Activated B cell treated with CpG ODN at 0.5 μM for 24 hours (primary cell): Measurements from ENCODE around the gene DNAJC15. TPM values are rescaled to one million over a fixed set of nuclear protein-coding genes. Genes with fewer than 3 reads are reported as not detected.

Experiments used
- ATAC-seq: fragments of 200-7000 bp; cut with Tn5 transposase; one replicate; pipeline ENCODE4 v1.10.0; 2021; ENCODE audit warnings: low read depth, mild to moderate bottlenecking, moderate library complexity
- CTCF ChIA-PET: fragments of 350-600 bp; sonication (Branson Sonifier 250); formaldehyde crosslinking; loops from one replicate; lab custom pipeline; 2021; ENCODE audit warnings: antibody characterized with exemption; lab: Charles Lee
- POLR2A ChIA-PET: fragments of 350-600 bp; sonication (Branson Sonifier 250); formaldehyde crosslinking; loops from one replicate; lab custom pipeline; 2021; ENCODE audit warnings: antibody characterized with exemption; lab: Charles Lee
- DNase-seq: peaks from one replicate; pipeline ENCODE4 v3.0.0; 2022
- H3K27ac Mint-ChIP-seq: one replicate; pipeline ENCODE4 v1.8.0; 2020; ENCODE audit warnings: mixed read lengths
- H3K27me3 Mint-ChIP-seq: one replicate; pipeline ENCODE4 v1.8.0; 2021; ENCODE audit warnings: mixed read lengths
- H3K36me3 Mint-ChIP-seq: one replicate; pipeline ENCODE4 v1.8.0; 2021; ENCODE audit warnings: low read depth, mixed read lengths
- H3K4me1 Mint-ChIP-seq: one replicate; pipeline ENCODE4 v1.8.0; 2021; ENCODE audit warnings: mixed read lengths
- H3K4me3 Mint-ChIP-seq: one replicate; pipeline ENCODE4 v1.8.0; 2020; ENCODE audit warnings: mild to moderate bottlenecking, mixed read lengths
- H3K9me3 Mint-ChIP-seq: one replicate; pipeline ENCODE4 v1.8.0; 2020; ENCODE audit warnings: mixed read lengths
- intact Hi-C: fragments of 100-400 bp; cut with micrococcal nuclease; formaldehyde crosslinking; loops from one replicate; pipeline ENCODE4 v1.15.1; 2024
- total RNA-seq: library from RNA; stranded (reverse); gene quantifications from 2 replicates; pipeline ENCODE4 v1.2.3, GENCODE V29; 2022
- TF ChIP-seq, protein P1 (sequence below): fragments of 200-600 bp; IDR thresholded peaks from one replicate; pipeline ENCODE4 v1.8.0; 2022; ENCODE audit warnings: antibody characterized with exemption, mild to moderate bottlenecking

DNAJC15 gene
- total RNA-seq, 1 donor from 2014 or later = 19.1 TPM

DNA sequence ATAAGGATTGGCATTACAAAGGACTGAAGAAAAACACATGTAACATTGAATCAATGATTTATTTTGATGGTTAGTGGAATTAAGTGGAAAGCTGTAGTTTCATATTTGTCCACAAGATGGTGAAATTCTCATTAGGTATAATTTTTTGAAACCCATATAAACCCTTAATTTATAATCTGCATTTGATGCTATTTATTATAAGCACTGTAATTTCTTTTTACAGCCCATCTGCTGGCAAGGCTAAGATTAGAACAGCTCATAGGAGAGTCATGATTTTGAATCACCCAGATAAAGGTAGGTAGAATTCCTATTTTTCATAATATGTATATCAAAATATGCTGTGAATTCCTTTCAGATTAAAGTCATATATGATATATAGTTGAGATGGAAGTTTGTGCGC lies 62.2 kb downstream of the DNAJC15 start:
- peaks cover 23% of the 10 kb centered on the region for H3K4me1 Mint-ChIP-seq
- H3K36me3 Mint-ChIP-seq = peaks cover 51% of the 10 kb centered on the region
- CTCF ChIA-PET = interaction anchor here (1.0 to 3.5 kb wide), 9 partner anchors 23 to 698 kb away, joined by 3 to 14 read pairs (median 4); partner anchors contain the start of gene DNAJC15
- H3K27ac Mint-ChIP-seq = no peak overlapping the region
- peaks cover 4% of the 10 kb centered on the region for H3K9me3 Mint-ChIP-seq
- DNase-seq (no peak), ATAC-seq (peak; percentile 28)
- TF ChIP-seq, protein P1, sequence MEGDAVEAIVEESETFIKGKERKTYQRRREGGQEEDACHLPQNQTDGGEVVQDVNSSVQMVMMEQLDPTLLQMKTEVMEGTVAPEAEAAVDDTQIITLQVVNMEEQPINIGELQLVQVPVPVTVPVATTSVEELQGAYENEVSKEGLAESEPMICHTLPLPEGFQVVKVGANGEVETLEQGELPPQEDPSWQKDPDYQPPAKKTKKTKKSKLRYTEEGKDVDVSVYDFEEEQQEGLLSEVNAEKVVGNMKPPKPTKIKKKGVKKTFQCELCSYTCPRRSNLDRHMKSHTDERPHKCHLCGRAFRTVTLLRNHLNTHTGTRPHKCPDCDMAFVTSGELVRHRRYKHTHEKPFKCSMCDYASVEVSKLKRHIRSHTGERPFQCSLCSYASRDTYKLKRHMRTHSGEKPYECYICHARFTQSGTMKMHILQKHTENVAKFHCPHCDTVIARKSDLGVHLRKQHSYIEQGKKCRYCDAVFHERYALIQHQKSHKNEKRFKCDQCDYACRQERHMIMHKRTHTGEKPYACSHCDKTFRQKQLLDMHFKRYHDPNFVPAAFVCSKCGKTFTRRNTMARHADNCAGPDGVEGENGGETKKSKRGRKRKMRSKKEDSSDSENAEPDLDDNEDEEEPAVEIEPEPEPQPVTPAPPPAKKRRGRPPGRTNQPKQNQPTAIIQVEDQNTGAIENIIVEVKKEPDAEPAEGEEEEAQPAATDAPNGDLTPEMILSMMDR = no peak
- H3K4me3 Mint-ChIP-seq = no peak overlapping the region
- POLR2A ChIA-PET = interaction anchor here (0.6 to 1.8 kb wide), 3 partner anchors 10 to 114 kb away, joined by 3 to 6 read pairs (median 3); partner anchors contain the start of gene DNAJC15
- no peaks in the 10 kb centered on the region for H3K27me3 Mint-ChIP-seq
- intact Hi-C loops = loop anchor here (1.0 to 5.0 kb wide), 7 partner anchors 17 to 789 kb away; partner anchors contain the start of genes DNAJC15 and ENOX1

DNA sequence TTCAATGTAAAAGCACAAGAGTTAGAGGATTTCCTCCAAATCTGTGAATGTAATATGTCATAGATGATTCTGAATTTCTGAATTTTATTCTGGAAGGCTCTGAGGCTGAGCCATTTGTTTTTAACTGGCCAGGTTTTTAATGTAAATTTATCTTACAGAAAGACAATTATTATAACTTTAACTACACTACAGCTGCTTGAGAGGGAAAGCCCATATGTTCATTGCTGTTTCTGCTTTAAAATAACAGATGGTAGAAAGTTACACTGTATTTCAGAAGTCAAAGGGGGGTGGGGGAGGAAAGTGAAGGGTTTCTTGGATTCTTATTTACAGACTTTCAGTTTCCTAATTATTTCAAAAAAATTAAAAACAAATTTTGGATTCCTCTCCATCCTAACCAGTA lies 62.8 kb downstream of the DNAJC15 start:
- ATAC-seq = no peak

DNA sequence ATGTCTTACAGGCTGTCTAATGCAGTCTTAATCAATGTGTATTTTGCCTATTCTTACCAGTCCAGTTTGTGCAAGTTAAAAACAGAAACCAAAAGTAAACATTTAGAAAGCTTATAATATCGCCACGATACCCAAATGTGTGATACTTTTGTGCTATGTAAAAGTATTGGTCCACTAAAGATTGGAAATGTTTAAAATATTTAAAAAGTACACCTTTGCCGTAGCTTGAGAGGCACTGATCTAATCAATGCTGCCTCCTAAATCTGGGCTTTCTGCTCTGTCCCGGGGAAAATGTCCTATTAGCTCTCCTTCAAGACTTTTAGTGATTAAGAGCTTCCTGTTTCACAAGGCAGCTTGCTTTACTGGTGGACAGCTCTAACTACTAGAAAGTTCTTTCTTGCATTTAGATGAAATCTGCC lies 64.7 kb downstream of the DNAJC15 start:
- Mint-ChIP-seq H3K4me3 (peak overlapping the region; percentile 82), H3K9me3 (peaks cover 4% of the 10 kb centered on the region), H3K36me3 (peaks cover 44% of the 10 kb centered on the region), H3K27ac (peak overlapping the region; percentile 81), H3K4me1 (peaks cover 21% of the 10 kb centered on the region), H3K27me3 (no peaks in the 10 kb centered on the region)
- POLR2A ChIA-PET = interaction anchor here (0.6 to 2.2 kb wide), 3 partner anchors 61 to 97 kb away, joined by 3 to 9 read pairs (median 4); partner anchors contain the start of gene EPSTI1
- TF ChIP-seq, protein P1 = no peak
- DNase-seq = no peak
- ATAC-seq = peak; percentile 56
- CTCF ChIA-PET = interaction anchor here (0.9 to 1.3 kb wide), 5 partner anchors 30 to 784 kb away, joined by 3 to 7 read pairs (median 3); partner anchors contain the start of gene EPSTI1
- intact Hi-C loops = loop anchor here (5.0 kb wide), 2 partner anchors 41 to 699 kb away; partner anchors contain the start of gene ENOX1

More for the DNA sequence above, 62.8 kb downstream of the DNAJC15 start:
- DNase-seq = no peak
- Mint-ChIP-seq H3K9me3 (peaks cover 4% of the 10 kb centered on the region), H3K4me1 (peaks cover 23% of the 10 kb centered on the region), H3K4me3 (no peak overlapping the region), H3K36me3 (peaks cover 44% of the 10 kb centered on the region), H3K27me3 (no peaks in the 10 kb centered on the region), H3K27ac (no peak overlapping the region)
- POLR2A ChIA-PET = interaction anchor here (1.8 kb wide), 1 partner anchor 63 kb away, joined by 6 read pairs; the partner anchor contains the start of gene DNAJC15
- TF ChIP-seq, protein P1 = no peak
- intact Hi-C loops = loop anchor here (5.0 kb wide), 2 partner anchors 39 to 701 kb away; partner anchors contain the start of gene ENOX1
- CTCF ChIA-PET = interaction anchor here (1.0 to 3.5 kb wide), 7 partner anchors 48 to 718 kb away, joined by 3 to 14 read pairs (median 4); partner anchors contain the start of gene DNAJC15

DNA sequence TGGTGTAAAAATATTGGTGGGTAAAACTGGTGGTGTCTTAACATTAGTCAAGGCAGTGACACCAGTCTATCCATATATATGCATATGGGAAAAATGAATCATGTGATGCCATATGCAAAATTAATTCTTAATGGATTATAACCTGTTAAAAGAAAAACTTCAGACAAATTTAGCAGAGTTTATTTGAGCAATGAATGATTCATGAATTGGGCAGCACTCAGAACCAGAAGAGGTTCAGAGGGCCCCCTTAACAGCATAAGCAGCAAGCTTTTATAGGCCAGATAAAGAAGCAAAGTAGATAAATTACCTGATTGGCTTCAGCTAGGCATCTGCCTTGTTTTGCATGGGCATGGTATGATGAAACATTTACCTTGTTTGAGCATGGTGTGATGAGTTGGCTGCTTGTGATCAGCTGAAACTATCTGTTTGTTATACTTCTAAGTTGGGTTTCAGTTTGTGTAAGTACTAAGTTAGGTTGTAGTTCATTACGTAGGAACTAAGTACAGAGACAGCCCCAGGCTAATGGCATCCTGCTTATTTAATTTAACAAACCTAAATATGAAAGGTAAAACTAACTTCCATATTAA lies 66.6 kb downstream of the DNAJC15 start:
- Mint-ChIP-seq H3K4me1 (peaks cover 22% of the 10 kb centered on the region), H3K36me3 (peaks cover 46% of the 10 kb centered on the region), H3K9me3 (peaks cover 4% of the 10 kb centered on the region), H3K4me3 (no peak overlapping the region), H3K27me3 (no peaks in the 10 kb centered on the region), H3K27ac (no peak overlapping the region)
- TF ChIP-seq, protein P1 = no peak
- CTCF ChIA-PET = no interaction called here
- POLR2A ChIA-PET = interaction anchor here (0.6 kb wide), 1 partner anchor 19 kb away, joined by 3 read pairs; no protein-coding TSS in a partner anchor
- ATAC-seq = no peak
- intact Hi-C loops = loop anchor here (5.0 kb wide), 2 partner anchors 43 to 697 kb away; partner anchors contain the start of gene ENOX1
- no peak for DNase-seq

DNA sequence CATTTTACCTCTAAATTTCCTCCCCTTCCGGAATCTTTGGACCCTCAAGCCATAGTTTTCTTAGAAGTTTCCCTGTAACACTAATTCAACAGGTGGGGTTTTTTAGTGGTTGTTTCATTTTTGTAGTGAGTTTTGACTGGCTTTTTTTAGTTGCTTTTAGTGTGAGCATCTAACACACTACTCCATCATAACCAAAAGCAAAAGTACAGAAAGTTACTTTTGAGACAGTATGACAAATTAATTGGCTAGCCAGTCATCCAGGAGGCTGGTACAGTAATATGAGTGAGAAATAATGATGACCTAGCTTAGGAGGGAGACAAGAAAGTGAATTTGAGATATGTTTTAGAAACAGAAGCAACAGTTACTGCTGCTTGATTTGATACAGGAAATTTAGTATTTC lies 71.5 kb downstream of the DNAJC15 start:
- POLR2A ChIA-PET = no interaction called here
- TF ChIP-seq, protein P1 = no peak
- Mint-ChIP-seq H3K27ac (no peak overlapping the region), H3K4me3 (no peak overlapping the region), H3K36me3 (peaks cover 32% of the 10 kb centered on the region), H3K27me3 (no peaks in the 10 kb centered on the region), H3K4me1 (peaks cover 4% of the 10 kb centered on the region), H3K9me3 (no peaks in the 10 kb centered on the region)
- CTCF ChIA-PET = no interaction called here
- DNase-seq (no peak), ATAC-seq (no peak)
- intact Hi-C loops = no loop called here
